Activated CD4-positive, CD25-positive, alpha-beta regulatory T cell treated with anti-CD3 and anti-CD28 coated beads, Interleukin-2, amount 50 U/mL, for 72 hours (primary cell): ENCODE data around the gene NCBP1.

Experiments used
- DNase-seq: peaks from one replicate; pipeline ENCODE4 v3.0.0; 2021

NCBP1 gene

DNA sequence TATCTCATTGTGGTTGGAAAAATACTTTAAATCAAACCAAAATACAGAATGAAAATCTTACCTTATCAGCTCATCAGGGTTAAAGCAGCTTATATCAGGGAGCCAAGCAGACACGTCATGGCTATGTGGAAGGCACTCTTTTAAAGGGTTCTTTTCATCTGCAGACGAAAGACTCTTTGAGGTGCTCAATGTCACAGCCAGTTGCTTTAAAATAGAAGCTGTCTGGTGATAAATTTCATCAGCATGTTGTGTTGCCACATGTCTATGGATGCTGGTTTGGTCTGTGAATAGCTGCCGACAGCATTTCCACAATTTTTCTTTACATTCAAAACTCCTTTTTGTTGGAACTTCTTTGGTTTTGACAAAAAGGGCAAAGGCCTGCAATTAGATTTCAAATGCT lies 8.0 kb upstream of the NCBP1 start:
- no peak for DNase-seq

DNA sequence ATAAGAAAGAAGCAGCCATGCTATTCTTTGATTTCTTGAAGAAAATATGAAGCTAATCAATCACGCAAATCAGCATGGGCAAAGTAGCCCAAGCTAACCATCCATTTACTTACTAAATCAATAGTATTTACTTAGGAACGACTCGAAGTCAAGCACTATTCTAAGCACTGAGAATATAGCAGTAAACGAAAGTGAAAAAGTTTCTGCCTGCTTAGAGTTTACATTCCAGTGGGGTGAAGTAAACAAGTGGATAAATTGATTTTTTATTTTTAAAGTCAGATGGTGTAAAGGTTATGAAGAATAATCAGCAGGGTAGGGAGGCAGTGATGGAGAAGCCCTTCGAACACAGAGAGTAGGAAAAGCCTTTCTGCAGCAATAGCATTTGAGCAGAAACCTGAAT lies 6.0 kb upstream of the NCBP1 start:
- no peak for DNase-seq

- no peak for DNase-seq
These were observed 5.0 kb upstream of the NCBP1 start for GRCh38 chr9:97628668-97629067.

- no peak for DNase-seq
These were observed 4.5 kb upstream of the NCBP1 start for GRCh38 chr9:97629156-97629555.

- no peak for DNase-seq
These were observed 3.0 kb upstream of the NCBP1 start for GRCh38 chr9:97630591-97630990.

- DNase-seq, result no peak
These were observed 1.2 kb upstream of the NCBP1 start for GRCh38 chr9:97632248-97632984.

DNA sequence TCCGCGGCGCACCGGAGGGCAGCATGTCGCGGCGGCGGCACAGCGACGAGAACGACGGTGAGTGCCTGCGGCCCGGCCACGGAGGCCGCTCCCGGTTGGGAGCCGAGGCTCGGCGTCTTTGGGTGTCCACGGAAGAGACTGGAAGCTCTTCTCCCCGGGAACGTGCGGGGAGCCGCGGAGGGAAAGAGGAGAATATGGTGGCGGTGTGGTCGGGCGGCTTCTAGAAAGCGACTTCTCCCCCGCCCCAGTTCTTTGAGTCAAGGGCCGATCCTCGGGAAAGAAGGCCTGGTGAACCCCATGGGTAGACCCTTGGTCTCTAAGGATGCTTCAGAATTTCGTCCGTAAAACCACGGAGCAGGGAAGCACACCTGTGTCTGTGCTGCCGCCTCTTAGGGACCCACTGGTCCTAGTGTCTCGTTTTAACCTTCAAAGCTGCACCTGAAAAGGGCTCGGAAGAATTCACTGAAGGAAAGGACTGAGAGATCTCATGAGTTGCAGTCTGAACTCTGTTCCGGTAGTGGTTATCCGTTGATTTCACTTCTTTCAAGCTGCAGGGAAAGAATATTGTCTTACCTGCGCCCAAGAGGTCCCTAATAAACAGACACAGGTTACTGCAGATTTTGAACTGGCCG lies 354 bp downstream of the NCBP1 start:
- DNase-seq, result no peak

DNA sequence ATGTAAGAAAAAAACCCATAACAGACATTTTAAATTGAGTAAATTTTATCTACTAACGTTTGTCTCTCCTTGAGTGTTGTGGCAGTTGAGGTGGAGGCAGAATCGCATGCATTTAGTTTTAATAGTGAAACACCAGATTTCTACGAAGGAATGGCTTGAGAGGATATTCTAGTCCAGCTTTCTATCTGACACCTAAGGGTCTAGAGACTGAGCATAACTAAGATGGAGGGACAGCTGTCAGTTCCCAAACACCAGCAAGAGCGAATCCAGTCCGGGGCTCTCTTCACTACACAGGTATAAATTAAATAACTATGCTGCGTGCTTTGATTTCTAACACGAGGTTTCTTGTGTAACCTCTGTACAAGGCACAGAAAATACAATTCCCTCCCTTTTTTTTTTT lies 1.4 kb downstream of the NCBP1 start:
- no peak for DNase-seq

- no peak for DNase-seq
These were observed 3.3 kb downstream of the NCBP1 start for GRCh38 chr9:97636903-97637302.

DNA sequence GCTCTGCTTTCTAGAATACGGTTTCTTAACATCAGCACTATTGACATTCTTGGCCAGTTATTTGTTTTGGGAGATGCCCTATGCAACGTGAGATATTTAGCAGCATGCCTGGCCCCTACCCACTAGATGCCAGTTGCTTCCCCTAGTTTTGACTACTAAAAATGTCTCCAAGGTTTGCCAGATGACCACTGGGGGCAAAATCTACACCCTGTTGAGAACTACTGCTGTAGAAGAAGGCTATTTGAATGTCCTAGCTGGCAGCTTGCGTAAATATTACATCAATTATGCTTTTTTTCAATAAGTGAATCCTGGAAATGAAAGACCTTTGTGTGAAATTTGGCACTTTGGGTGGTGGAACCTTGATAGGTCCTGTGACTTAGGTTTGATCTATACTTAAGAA lies 5.0 kb downstream of the NCBP1 start:
- DNase-seq, result no peak

DNA sequence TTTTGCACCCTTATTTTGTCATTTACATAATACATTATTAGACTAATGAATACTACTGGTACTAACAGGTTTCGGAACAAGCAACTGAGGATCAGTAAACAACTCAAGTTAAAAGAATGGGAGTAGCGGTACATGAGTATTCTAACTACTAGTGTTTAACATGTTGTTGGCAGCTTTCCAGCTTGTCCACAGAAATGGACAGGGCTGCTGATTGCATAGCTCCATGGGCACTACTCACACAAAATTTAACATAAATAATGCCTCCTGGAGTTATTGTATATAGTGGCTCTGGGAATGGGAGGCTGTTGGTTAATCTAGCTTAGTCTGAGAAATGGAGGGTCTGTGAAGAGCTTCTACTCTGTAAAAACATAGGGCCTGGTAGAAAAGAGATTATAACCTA lies 6.7 kb downstream of the NCBP1 start:
- no peak for DNase-seq

- no peak for DNase-seq
These were observed 12.1 kb downstream of the NCBP1 start for GRCh38 chr9:97645720-97646119.

DNA sequence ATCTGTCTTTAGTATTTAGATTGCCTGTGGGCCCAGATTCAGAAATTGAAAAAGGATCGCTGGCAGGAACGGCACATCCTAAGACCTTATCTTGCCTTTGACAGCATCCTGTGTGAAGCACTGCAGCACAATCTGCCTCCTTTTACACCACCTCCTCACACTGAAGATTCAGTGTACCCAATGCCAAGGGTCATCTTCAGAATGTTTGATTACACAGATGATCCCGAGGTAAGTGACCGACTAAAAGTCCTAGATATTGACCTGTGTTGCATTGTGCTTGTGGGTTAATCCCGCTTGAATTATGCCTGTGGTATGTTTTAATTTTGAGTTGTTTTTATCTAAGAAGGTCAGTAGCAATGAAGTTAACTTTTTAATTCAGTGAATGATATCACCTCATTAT lies 14.4 kb downstream of the NCBP1 start:
- DNase-seq, result no peak

DNA sequence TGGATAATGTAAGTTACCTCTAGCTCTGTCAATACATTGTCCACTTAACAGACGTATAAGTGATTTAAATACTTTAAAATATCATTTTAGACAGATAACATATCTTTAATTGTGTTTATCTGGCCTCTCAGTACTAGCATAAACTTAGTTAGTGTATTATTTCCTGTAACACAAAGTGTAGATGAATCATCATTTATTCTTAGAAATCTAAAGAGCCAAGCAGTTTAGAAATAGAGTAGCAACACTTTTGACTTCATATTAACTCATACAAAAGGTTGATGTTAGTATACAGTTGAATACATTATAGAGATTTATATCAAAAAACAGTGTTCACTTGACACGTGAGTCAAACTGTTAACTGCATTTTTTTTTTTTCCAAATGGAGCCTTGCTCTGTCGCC lies 18.0 kb downstream of the NCBP1 start:
- no peak for DNase-seq

- DNase-seq, result no peak
These were observed 25.1 kb downstream of the NCBP1 start for GRCh38 chr9:97658707-97659106.

DNA sequence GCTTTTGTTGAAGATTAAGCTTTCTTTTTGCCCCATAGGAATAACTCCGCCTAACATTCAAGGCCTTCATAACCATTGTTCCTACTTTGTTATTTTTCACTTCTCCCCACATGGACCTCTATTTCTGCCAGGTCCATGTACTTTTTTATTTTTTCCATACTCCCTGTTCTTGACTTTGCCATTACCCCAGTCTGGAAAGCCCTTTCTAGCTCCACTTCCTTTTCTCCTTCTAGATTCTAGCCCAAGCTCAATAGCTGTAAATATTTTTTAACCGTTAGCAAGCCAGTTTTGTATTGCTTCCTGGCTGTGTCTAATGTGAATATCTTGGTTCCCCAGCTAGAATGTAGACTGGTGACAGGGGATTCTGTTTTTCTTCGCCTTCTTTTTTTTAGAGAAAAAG lies 26.1 kb downstream of the NCBP1 start:
- DNase-seq, result no peak

- no peak for DNase-seq
These were observed 26.7 kb downstream of the NCBP1 start for GRCh38 chr9:97660340-97660739.

DNA sequence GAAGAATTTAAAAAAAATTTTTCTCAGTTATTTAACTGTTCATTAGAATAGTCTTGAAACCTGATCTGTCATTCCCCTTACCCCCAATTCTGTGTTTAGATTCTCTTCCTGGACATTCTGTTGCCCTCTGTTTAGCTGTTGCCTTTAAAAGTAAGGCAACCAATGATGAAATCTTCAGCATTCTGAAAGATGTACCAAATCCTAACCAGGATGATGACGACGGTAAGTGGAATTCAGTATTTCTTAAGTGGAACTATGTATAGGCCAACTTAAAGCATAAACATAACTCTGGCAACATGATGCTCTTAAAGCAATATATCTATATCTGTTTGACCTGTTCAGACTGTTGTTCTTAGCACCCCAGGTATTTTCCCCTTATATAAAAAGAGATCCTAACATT lies 27.2 kb downstream of the NCBP1 start:
- no peak for DNase-seq

DNA sequence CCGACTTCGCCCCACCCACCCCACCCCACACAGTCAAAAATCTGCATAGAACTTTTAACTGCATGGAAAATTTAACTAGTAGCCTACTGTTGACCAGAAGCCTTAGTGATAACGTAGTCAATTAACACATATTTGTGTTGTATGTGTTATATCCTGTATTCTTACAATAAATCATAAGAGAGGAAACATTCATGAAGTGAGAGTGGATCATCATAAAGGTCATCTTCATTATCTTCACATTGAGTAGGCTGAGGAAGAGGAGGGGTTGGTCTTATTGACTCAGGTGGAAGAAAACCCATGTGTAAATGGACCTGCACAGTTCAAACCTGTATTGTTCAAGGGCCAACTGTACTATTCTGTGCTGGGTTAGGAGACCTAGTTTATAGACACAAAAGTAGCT lies 32.1 kb downstream of the NCBP1 start:
- DNase-seq, result no peak

DNA sequence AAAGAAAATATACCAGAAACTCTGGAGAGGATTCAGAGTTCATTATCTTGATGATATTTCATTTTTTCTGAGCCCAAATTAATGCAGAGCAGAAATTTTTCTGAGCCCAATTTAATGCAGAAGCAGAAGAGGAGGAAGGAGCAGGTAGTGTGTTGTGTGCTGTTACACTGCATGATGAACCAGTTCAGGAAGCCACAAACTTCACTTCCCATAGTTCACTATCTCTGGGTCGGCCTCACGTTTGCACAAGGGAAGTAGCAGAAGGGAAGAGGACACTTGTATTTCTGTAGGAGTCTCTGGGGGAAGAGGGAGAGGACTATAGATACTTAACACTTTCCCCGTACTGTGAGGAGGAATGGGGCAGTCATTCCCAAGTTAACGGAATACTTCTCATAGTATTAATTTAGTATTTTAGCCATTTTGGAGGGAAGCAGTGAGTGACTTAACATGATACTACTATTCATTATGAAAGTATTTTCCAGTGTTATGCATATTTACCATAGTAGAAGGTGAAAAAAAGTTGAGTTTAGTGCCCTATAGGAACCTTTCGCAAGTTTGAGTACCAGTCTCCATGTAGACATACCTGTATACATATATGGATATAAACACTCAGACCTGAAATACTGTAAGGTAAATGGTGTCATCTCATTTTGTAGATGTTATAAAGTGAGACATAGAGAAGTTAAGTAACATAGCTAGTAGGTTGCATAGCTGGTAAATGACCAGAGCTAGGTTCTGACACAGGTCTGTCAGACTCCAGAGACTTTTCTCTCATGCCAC lies 33.5 kb downstream of the NCBP1 start:
- DNase-seq, result no peak

DNA sequence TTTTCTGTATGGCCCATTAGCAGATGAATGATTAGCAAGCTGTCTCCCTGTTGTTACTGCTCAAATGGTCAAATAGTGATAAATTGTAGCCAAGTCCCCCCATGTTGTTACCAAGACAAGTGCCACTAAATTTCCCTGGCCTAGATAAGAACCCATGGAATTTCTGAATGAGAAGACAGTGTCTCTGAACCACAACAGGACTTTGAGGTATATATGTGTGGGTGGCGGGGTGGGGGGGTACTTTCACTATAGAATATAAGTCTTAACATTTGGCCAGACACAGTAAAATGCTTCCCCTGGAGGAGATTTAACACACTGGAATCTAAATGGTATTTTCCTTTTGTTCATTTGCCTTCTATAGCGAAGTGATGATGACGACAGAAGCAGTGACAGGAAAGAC lies 34.9 kb downstream of the NCBP1 start:
- DNase-seq, result no peak

DNA sequence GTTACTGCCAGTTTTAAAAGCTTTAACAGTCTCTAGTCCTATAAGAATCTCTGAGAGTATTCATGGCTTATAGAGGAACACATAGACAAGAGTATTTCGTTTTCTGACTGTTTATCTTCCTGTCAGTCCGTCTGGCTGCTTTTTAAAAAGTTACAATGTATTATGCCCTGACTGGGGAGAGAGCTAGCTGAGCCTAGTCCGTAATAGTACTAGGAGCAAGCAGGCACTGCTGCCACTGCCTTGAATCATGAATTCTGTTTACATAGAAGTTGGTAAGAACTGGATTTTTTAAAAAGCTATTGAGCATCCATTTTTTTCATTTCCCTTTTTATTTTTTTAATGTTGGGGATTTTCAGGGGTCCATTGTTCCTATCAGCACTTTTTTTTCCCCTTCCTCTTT lies 37.0 kb downstream of the NCBP1 start:
- no peak for DNase-seq

DNA sequence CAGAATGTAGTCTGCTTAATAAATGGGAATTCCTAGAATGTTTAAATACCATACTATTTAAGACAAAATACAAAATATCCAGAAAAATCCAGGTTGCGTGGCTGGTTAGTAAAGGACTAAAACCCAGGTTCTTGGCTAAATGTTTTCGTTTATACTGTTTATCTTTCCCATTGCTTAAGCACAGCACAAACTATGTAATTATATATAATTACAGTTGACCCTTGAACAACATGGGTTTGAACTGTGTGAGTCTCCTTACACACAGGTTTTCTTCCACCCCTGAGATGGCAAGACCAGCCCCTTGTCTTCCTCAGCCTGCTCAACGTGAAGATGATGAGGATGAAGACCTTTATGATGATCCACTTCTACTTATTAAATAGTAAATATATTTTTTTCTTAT lies 38.8 kb downstream of the NCBP1 start:
- DNase-seq, result no peak

DNA sequence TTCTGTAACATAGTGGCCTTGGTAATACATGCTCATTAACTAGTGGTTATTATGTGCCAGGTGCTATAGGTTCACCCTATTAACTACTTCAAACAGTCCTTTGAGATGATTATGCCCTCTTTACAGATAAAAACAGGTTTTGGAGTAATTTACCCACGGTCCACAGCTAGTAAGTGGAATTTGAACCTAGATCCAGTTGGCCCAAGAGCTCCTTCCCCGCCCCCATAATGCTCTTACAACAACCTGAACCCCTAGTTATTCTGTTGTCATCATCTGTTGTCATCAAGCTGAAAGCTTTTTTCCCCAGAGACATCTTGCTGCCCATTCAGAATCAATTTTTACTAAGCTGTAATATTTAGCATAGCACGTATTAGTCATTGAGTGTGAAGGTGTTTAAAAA lies 40.3 kb downstream of the NCBP1 start:
- no peak for DNase-seq
